Measurements from ENCODE around the gene KCNK15. TPM values are rescaled to one million over a fixed set of nuclear protein-coding genes. Genes with fewer than 3 reads are reported as not detected.

KCNK15 gene
- total RNA-seq, 4 donors from 2014 or later = 3.6 to 5.6 (median 5.0) TPM

- no peak for DNase-seq (ENCODE audit: extremely low spot score)
- TF ChIP-seq CTCF (IDR thresholded peaks at IDR 0.05) (no peak), POLR2AphosphoS5 (IDR thresholded peaks at IDR 0.05) (no peak), EP300 (IDR thresholded peaks at IDR 0.05) (no peak), POLR2A (IDR thresholded peaks at IDR 0.05; ENCODE audit: low read depth) (no peak)
- Histone ChIP-seq H3K4me1 (peaks cover 38 to 81% (median 71%) of the 10 kb centered on the region in 4 donors), H3K27ac (replicated peaks in 1 of 4) (peak overlapping the region; percentile 80 to 88 (median 85)), H3K4me3 (no peak overlapping the region), H3K9me3 (no peaks in the 10 kb centered on the region), H3K27me3 (no peaks in the 10 kb centered on the region), H3K36me3 (peaks cover 0 to 12% (median 5%) of the 10 kb centered on the region in 4 donors)
- intact Hi-C loops (cut with DNase I) = no loop called here
- WGBS = 88% methylated on average over 9 of the region's 19 CpGs
Measured at GRCh38 chr20:44719841-44720240, 25.8 kb upstream of the KCNK15 start.

GRCh38 chr20:44720621-44720996 lies 25.1 kb upstream of the KCNK15 start:
- H3K9me3 ChIP-seq = no peaks in the 10 kb centered on the region
- intact Hi-C loops (cut with DNase I) = no loop called here
- peaks cover 30 to 74% (median 63%) of the 10 kb centered on the region in 4 donors for H3K4me1 ChIP-seq
- peak overlapping the region; percentile 80 to 88 (median 85) for H3K27ac ChIP-seq (replicated peaks in 1 of 4)
- 36% methylated on average over 7 of the region's 7 CpGs for WGBS
- TF ChIP-seq POLR2A (IDR thresholded peaks at IDR 0.05; ENCODE audit: low read depth) (no peak), POLR2AphosphoS5 (IDR thresholded peaks at IDR 0.05) (peak; percentile 66 to 68)
- no peak overlapping the region for H3K4me3 ChIP-seq
- no peak for DNase-seq (ENCODE audit: extremely low spot score)
- peaks cover 0 to 14% (median 7%) of the 10 kb centered on the region in 4 donors for H3K36me3 ChIP-seq
- H3K27me3 ChIP-seq = no peaks in the 10 kb centered on the region

- H3K4me3 ChIP-seq = no peak overlapping the region
- peaks cover 24 to 69% (median 57%) of the 10 kb centered on the region in 4 donors for H3K4me1 ChIP-seq
- WGBS = 55% methylated on average over 11 of the region's 11 CpGs
- no peaks in the 10 kb centered on the region for H3K9me3 ChIP-seq
- TF ChIP-seq POLR2AphosphoS5 (IDR thresholded peaks at IDR 0.05) (peak; percentile 41 to 45), CTCF (IDR thresholded peaks at IDR 0.05) (no peak)
- intact Hi-C loops (cut with DNase I) = no loop called here
- no peaks in the 10 kb centered on the region for H3K27me3 ChIP-seq
- peaks cover 0 to 17% (median 7%) of the 10 kb centered on the region in 4 donors for H3K36me3 ChIP-seq
- peak overlapping the region; percentile 80 to 88 (median 85) for H3K27ac ChIP-seq (replicated peaks in 1 of 4)
- no peak for DNase-seq (ENCODE audit: extremely low spot score)
Measured at GRCh38 chr20:44720997-44721784, 24.5 kb upstream of the KCNK15 start.

GRCh38 chr20:44721785-44722054 lies 23.9 kb upstream of the KCNK15 start:
- peak overlapping the region; percentile 80 to 88 (median 85) for H3K27ac ChIP-seq (replicated peaks in 1 of 4)
- 100% methylated on average over 1 of the region's 1 CpG for WGBS
- intact Hi-C loops (cut with DNase I) = no loop called here

More at GRCh38 chr20:44721785-44722054, 23.9 kb upstream of the KCNK15 start:
- Histone ChIP-seq H3K36me3 (peaks cover 0 to 17% (median 7%) of the 10 kb centered on the region in 4 donors), H3K27me3 (no peaks in the 10 kb centered on the region), H3K4me1 (peaks cover 19 to 69% (median 54%) of the 10 kb centered on the region in 4 donors), H3K9me3 (no peaks in the 10 kb centered on the region), H3K4me3 (no peak overlapping the region)
- no peak for TF ChIP-seq POLR2AphosphoS5 (IDR thresholded peaks at IDR 0.05)
- no peak for TF ChIP-seq EP300 (IDR thresholded peaks at IDR 0.05)
- TF ChIP-seq POLR2A (IDR thresholded peaks at IDR 0.05; ENCODE audit: low read depth) = no peak
- TF ChIP-seq CTCF (IDR thresholded peaks at IDR 0.05) = no peak
- DNase-seq (ENCODE audit: extremely low spot score) = no peak
